SK-N-SH (cell line): ENCODE results near the gene NFIA. TPM values are rescaled to one million over a fixed set of nuclear protein-coding genes. Genes with fewer than 3 reads are reported as not detected.
A peak's percentile ranks its signal among the peaks of the same experiment; 100 is the strongest.

Source experiments
- CTCF ChIA-PET: fragments of 300-600, 350-600 bp; formaldehyde crosslinking; extraction: SDS; loops from one replicate; lab custom pipeline; 2021; lab: Yijun Ruan, JAX
- POLR2A ChIA-PET: fragments of 350-600 bp; sonication (Branson Sonifier 250); formaldehyde crosslinking; extraction: SDS; loops from one replicate; lab custom pipeline; 2020; ENCODE audit warnings: antibody characterized with exemption, inconsistent platforms; lab: Yijun Ruan, JAX
- DNase-seq: peaks from one replicate; pipeline ENCODE4 v3.0.0; 2012
- H2AFZ ChIP-seq: fragments of 200-600 bp; sonication (generic); 2 replicates; pipeline ENCODE4 v1.8.1; 2016; ENCODE audit warnings: antibody characterized with exemption, mild to moderate bottlenecking, low read depth
- H3F3A ChIP-seq: fragments of 200-600 bp; sonication (generic); replicated peaks from 2 replicates; pipeline ENCODE3; 2016; ENCODE audit warnings: antibody characterized with exemption, mild to moderate bottlenecking; ENCODE audit not compliant: insufficient read depth
- H3K27ac ChIP-seq, 2 experiments: fragments of 200-500 bp in 1 of 2; fragments of 200-600 bp in 1 of 2; sonication (Bioruptor generic) in 1 of 2; sonication (generic), shearing (Covaris generic) in 1 of 2; 2 replicates each; pipeline versions ENCODE4 v1.5.1 to v1.6.1; 2014 to 2016; ENCODE audit warnings: low read depth in 2 of 2, inconsistent platforms in 1 of 2, low read length in 1 of 2, mild to moderate bottlenecking in 1 of 2, mixed read lengths in 1 of 2
- H3K27me3 ChIP-seq: fragments of 200-600 bp; sonication (generic), shearing (Covaris generic); 2 replicates; pipeline ENCODE4 v1.6.1; 2016; ENCODE audit warnings: mixed run types; ENCODE audit not compliant: insufficient read depth
- H3K36me3 ChIP-seq, 2 experiments: fragments of 200-500 bp in 1 of 2; fragments of 200-600 bp in 1 of 2; sonication (Bioruptor generic) in 1 of 2; sonication (generic) in 1 of 2; replicated peaks in 1 of 2; 2 replicates each; pipeline versions ENCODE3 to v1.5.1; 2014 to 2016; ENCODE audit warnings: low read length in 1 of 2, mild to moderate bottlenecking in 1 of 2; ENCODE audit not compliant: insufficient read depth in 2 of 2, control insufficient read depth in 1 of 2
- H3K4me1 ChIP-seq, 2 experiments: fragments of 200-500 bp in 1 of 2; fragments of 200-600 bp in 1 of 2; sonication (Bioruptor generic) in 1 of 2; sonication (generic), shearing (Covaris generic) in 1 of 2; 2 replicates each; pipeline versions ENCODE4 v1.5.1 to v1.6.1; 2014 to 2016; ENCODE audit warnings: low read depth in 1 of 2, low read length in 1 of 2, mixed run types in 1 of 2; ENCODE audit not compliant: insufficient read depth in 2 of 2, control insufficient read depth in 1 of 2
- H3K4me2 ChIP-seq: fragments of 200-600 bp; sonication (generic), shearing (Covaris generic); 2 replicates; pipeline ENCODE4 v1.6.1; 2017; ENCODE audit warnings: mixed run types
- H3K4me3 ChIP-seq, 2 experiments: fragments of 200-500 bp in 1 of 2; fragments of 200-600 bp in 1 of 2; sonication (Bioruptor generic) in 1 of 2; sonication (generic), shearing (Covaris generic) in 1 of 2; 2 replicates each; pipeline versions ENCODE4 v1.5.1 to v1.8.1; 2014 to 2016; ENCODE audit warnings: low read depth in 2 of 2, inconsistent platforms in 1 of 2, low read length in 1 of 2, mild to moderate bottlenecking in 1 of 2, mixed read lengths in 1 of 2, moderate library complexity in 1 of 2
- H3K79me2 ChIP-seq: fragments of 200-600 bp; sonication (generic); 2 replicates; pipeline ENCODE4 v1.8.1; 2017; ENCODE audit warnings: mild to moderate bottlenecking; ENCODE audit not compliant: insufficient read depth
- H3K9ac ChIP-seq: fragments of 200-600 bp; sonication (generic); 2 replicates; pipeline ENCODE4 v1.6.1; 2017; ENCODE audit warnings: mixed run types
- H3K9me2 ChIP-seq: fragments of 200-600 bp; sonication (generic); 2 replicates; pipeline ENCODE4 v1.6.1; 2017; ENCODE audit warnings: mixed run types
- H3K9me3 ChIP-seq: fragments of 200-600 bp; sonication (generic); 2 replicates; pipeline ENCODE4 v1.6.1; 2017; ENCODE audit warnings: mixed run types, mild to moderate bottlenecking, moderate library complexity
- H4K20me1 ChIP-seq: fragments of 200-600 bp; sonication (generic); 2 replicates; pipeline ENCODE4 v1.6.1; 2017; ENCODE audit warnings: mild to moderate bottlenecking, mixed run types; ENCODE audit not compliant: insufficient read depth
- CHD2 ChIP-seq: fragments of 150-350 bp; IDR thresholded peaks from 2 replicates; pipeline ENCODE4 v1.6.1; 2018; ENCODE audit warnings: low read length; ENCODE audit not compliant: partially characterized antibody
- EZH2phosphoT487 ChIP-seq: fragments of 200-600 bp; sonication (generic); IDR thresholded peaks from 2 replicates; pipeline ENCODE4 v1.6.1; 2017; ENCODE audit warnings: low read depth, mixed run types, mild to moderate bottlenecking, antibody characterized with exemption, moderate library complexity, borderline replicate concordance
- FOXJ3 ChIP-seq: sonication (generic); formaldehyde crosslinking; IDR thresholded peaks from 2 replicates; pipeline ENCODE4 v1.5.1; 2020; ENCODE audit warnings: mild to moderate bottlenecking, missing genetic modification reagents
- FOXM1 ChIP-seq: IDR thresholded peaks from 2 replicates; pipeline ENCODE4 v1.4.0; 2012; ENCODE audit warnings: low read depth, mild to moderate bottlenecking
- GATA2 ChIP-seq: sonication (generic); formaldehyde crosslinking; IDR thresholded peaks from 2 replicates; pipeline ENCODE4 v1.5.0; 2020; ENCODE audit warnings: mild to moderate bottlenecking, missing genetic modification reagents
- JUND ChIP-seq: IDR thresholded peaks from 2 replicates; pipeline ENCODE4 v1.4.0; 2012
- MEF2A ChIP-seq: IDR thresholded peaks from 2 replicates; pipeline ENCODE4 v1.4.0; 2012; ENCODE audit warnings: low read depth, borderline replicate concordance
- RAD21 ChIP-seq: IDR thresholded peaks from 2 replicates; pipeline ENCODE4 v1.6.1; 2012; ENCODE audit warnings: mild to moderate bottlenecking, low read length
- RCOR1 ChIP-seq: fragments of 150-350 bp; IDR thresholded peaks from 2 replicates; pipeline ENCODE4 v1.6.1; 2017; ENCODE audit warnings: antibody characterized with exemption, low read length
- SMC3 ChIP-seq: IDR thresholded peaks from 2 replicates; pipeline ENCODE4 v1.6.1; 2012; ENCODE audit warnings: low read depth, low read length, improper control_type of control experiment
- TCF12 ChIP-seq: IDR thresholded peaks from 2 replicates; pipeline ENCODE4 v1.4.0; 2012
- YY1 ChIP-seq: IDR thresholded peaks from 2 replicates; pipeline ENCODE4 v1.4.0; 2012; ENCODE audit warnings: low read depth, mild to moderate bottlenecking
- WGBS: methylation state at CpG from one replicate; pipeline ENCODE4 v1.1.6; 2017; ENCODE audit warnings: low lambda C conversion rate; 5-methylcytosine and 5-hydroxymethylcytosine counted together
- polyA plus RNA-seq, 3 experiments: library from polyadenylated mRNA; depleted of rRNA; stranded (reverse); fragments of >200 nt; gene quantifications; 2 replicates each; pipeline ENCODE4 v1.2.3, GENCODE V29; 2012
- TF ChIP-seq, protein P1 (sequence below): IDR thresholded peaks from 2 replicates; pipeline ENCODE4 v1.4.0; 2012; ENCODE audit warnings: low read depth, borderline replicate concordance
- TF ChIP-seq, protein P2 (sequence below): IDR thresholded peaks from 2 replicates; pipeline ENCODE4 v1.4.0; 2012; ENCODE audit warnings: low read depth
- TF ChIP-seq, protein P3 (sequence below): IDR thresholded peaks from 2 replicates; pipeline ENCODE4 v1.4.0; 2012; ENCODE audit warnings: low read depth, borderline replicate concordance
- TF ChIP-seq, protein P4 (sequence below): fragments of 150-350 bp; IDR thresholded peaks from 2 replicates; pipeline ENCODE4 v1.6.1; 2017; ENCODE audit warnings: antibody characterized with exemption, low read length, low read depth, borderline replicate concordance
- TF ChIP-seq, protein P5 (sequence below): fragments of 200-600 bp; sonication (generic); IDR thresholded peaks from 2 replicates; pipeline ENCODE4 v1.6.1; 2017; ENCODE audit warnings: antibody characterized with exemption, mild to moderate bottlenecking, moderate library complexity

The NFIA gene
- polyA plus RNA-seq, 1 of the 3 experiments (the other 2 are of a cell fraction), result 3.3 TPM

DNA sequence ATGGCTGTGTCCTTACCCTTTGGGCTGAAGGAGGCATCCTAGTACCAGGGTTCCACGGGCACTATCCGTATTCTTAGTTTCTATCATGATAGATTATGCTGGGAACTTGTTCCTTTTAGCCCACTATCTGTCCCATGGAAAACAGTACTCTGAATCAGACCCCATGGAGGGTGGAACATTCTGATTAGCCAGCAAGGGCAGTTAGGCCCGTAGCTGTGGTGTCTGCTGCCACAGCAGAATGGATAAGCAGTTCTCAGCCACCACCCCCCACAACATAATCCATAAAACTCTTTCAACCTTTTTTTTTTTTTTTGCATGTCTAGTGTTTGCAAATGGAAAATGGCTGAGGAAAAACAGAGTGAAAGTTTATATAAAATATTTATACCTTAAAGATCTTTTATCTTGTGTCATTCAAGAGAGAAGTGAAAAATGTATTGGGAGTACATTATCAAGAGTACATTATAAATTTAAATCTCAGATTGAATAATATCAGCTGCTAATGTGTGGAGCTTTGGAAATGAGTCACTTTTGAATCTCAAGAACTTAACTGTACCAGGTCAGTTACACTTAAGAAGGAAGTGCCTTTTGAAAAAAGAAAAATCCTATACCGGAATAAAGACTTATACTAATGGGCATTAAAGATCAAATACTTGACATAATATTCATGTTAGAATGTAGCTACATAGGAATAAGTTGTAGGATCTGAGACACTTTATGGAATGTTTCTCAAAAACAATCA is 80.3 kb downstream of the NFIA start:
- TF ChIP-seq RCOR1, result no peak
- TF ChIP-seq, protein P1, sequence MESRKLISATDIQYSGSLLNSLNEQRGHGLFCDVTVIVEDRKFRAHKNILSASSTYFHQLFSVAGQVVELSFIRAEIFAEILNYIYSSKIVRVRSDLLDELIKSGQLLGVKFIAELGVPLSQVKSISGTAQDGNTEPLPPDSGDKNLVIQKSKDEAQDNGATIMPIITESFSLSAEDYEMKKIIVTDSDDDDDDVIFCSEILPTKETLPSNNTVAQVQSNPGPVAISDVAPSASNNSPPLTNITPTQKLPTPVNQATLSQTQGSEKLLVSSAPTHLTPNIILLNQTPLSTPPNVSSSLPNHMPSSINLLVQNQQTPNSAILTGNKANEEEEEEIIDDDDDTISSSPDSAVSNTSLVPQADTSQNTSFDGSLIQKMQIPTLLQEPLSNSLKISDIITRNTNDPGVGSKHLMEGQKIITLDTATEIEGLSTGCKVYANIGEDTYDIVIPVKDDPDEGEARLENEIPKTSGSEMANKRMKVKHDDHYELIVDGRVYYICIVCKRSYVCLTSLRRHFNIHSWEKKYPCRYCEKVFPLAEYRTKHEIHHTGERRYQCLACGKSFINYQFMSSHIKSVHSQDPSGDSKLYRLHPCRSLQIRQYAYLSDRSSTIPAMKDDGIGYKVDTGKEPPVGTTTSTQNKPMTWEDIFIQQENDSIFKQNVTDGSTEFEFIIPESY, result no peak
- TF ChIP-seq JUND, result 0 out of 2 replicates have a peak, but pooled peaks have one; percentile 20
- Histone ChIP-seq H3K27me3 (no peaks in the 10 kb centered on the region), H3K4me1 (peaks cover 16 to 27% of the 10 kb centered on the region in 2 experiments; a peak in 3 of 4 replicates), H3K27ac (peak overlapping the region in 1 of 2 experiments; percentile 32; a peak in 1 of 4 replicates), H3K9me2 (no peaks in the 10 kb centered on the region), H3K36me3 (no peaks in the 10 kb centered on the region), H3K4me3 (no peak overlapping the region), H2AFZ (0 out of 2 replicates have a peak overlapping the region, but pooled peaks have one; percentile 5), H3F3A (peaks cover 4% of the 10 kb centered on the region), H3K9ac (no peak overlapping the region), H3K79me2 (0 out of 2 replicates have a peak, but pooled peaks cover 4% of the 10 kb centered on the region), H4K20me1 (no peaks in the 10 kb centered on the region), H3K4me2 (no peak overlapping the region), H3K9me3 (no peaks in the 10 kb centered on the region)
- no peak for DNase-seq
- WGBS, result 79% methylated on average over 4 of the region's 4 CpGs
- CTCF ChIA-PET, result interaction anchor here (0.6 kb wide), 1 partner anchor 862 kb away, joined by 3 read pairs; no protein-coding TSS in a partner anchor
- POLR2A ChIA-PET, result no interaction called here

DNA sequence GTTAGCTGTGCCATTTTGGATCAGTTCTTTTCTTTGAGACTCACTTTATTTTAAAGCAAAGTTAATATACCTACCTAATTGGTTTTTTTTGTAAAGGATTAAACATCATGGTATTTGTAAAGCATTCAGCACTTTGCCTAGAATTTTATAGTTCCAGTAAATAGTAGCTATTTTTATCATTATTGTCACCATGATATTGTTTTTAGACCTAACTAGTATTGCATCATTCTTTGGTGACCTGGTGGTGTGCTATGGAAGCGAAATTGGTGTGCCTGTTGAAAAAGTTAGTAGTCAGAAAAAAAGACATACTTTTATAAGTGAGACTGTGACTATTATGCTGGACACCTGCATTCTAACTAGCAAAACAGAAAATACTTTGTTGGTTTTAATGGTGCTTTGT is 81.0 kb downstream of the NFIA start:
- 96% methylated on average over 1 of the region's 1 CpG for WGBS
- H3K27ac ChIP-seq, result peak overlapping the region in 1 of 2 experiments; percentile 32; a peak in 1 of 4 replicates
- H4K20me1 ChIP-seq, result no peaks in the 10 kb centered on the region
- H3K4me2 ChIP-seq, result no peak overlapping the region
- no peaks in the 10 kb centered on the region for H3K9me2 ChIP-seq
- no peaks in the 10 kb centered on the region for H3K9me3 ChIP-seq
- DNase-seq, result no peak
- POLR2A ChIA-PET, result no interaction called here
- H3K36me3 ChIP-seq, result no peaks in the 10 kb centered on the region
- H3F3A ChIP-seq, result no peaks in the 10 kb centered on the region
- H2AFZ ChIP-seq, result 0 out of 2 replicates have a peak overlapping the region, but pooled peaks have one; percentile 5
- TF ChIP-seq FOXJ3, result no peak
- TF ChIP-seq, protein P2, sequence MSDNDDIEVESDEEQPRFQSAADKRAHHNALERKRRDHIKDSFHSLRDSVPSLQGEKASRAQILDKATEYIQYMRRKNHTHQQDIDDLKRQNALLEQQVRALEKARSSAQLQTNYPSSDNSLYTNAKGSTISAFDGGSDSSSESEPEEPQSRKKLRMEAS, result no peak
- no peak for TF ChIP-seq MEF2A
- TF ChIP-seq, protein P1, result no peak
- TF ChIP-seq, protein P3, sequence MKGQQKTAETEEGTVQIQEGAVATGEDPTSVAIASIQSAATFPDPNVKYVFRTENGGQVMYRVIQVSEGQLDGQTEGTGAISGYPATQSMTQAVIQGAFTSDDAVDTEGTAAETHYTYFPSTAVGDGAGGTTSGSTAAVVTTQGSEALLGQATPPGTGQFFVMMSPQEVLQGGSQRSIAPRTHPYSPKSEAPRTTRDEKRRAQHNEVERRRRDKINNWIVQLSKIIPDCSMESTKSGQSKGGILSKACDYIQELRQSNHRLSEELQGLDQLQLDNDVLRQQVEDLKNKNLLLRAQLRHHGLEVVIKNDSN, result no peak
- TF ChIP-seq, protein P4, sequence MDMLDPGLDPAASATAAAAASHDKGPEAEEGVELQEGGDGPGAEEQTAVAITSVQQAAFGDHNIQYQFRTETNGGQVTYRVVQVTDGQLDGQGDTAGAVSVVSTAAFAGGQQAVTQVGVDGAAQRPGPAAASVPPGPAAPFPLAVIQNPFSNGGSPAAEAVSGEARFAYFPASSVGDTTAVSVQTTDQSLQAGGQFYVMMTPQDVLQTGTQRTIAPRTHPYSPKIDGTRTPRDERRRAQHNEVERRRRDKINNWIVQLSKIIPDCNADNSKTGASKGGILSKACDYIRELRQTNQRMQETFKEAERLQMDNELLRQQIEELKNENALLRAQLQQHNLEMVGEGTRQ, result no peak
- no peak for TF ChIP-seq GATA2 (CRISPR knock-in tag)
- TF ChIP-seq, protein P5, sequence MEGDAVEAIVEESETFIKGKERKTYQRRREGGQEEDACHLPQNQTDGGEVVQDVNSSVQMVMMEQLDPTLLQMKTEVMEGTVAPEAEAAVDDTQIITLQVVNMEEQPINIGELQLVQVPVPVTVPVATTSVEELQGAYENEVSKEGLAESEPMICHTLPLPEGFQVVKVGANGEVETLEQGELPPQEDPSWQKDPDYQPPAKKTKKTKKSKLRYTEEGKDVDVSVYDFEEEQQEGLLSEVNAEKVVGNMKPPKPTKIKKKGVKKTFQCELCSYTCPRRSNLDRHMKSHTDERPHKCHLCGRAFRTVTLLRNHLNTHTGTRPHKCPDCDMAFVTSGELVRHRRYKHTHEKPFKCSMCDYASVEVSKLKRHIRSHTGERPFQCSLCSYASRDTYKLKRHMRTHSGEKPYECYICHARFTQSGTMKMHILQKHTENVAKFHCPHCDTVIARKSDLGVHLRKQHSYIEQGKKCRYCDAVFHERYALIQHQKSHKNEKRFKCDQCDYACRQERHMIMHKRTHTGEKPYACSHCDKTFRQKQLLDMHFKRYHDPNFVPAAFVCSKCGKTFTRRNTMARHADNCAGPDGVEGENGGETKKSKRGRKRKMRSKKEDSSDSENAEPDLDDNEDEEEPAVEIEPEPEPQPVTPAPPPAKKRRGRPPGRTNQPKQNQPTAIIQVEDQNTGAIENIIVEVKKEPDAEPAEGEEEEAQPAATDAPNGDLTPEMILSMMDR, result no peak
- no peak for TF ChIP-seq SMC3
- TF ChIP-seq CHD2, result no peak
- no peak for TF ChIP-seq RAD21
- TF ChIP-seq EZH2phosphoT487, result no peak
- TF ChIP-seq YY1, result no peak
- TF ChIP-seq JUND, result no peak
- TF ChIP-seq FOXM1, result no peak
- TF ChIP-seq TCF12, result no peak
- H3K79me2 ChIP-seq, result 0 out of 2 replicates have a peak, but pooled peaks cover 4% of the 10 kb centered on the region
- H3K27me3 ChIP-seq, result no peaks in the 10 kb centered on the region
- H3K4me3 ChIP-seq, result no peak overlapping the region
- CTCF ChIA-PET, result no interaction called here
- peaks cover 13 to 21% of the 10 kb centered on the region in 2 experiments; a peak in 3 of 4 replicates for H3K4me1 ChIP-seq
- H3K9ac ChIP-seq, result no peak overlapping the region
